Activated T-helper 1 cell treated with anti-CD3 and anti-CD28 coated beads, Interleukin-12 subunit alpha, Interleukin-12 subunit beta, Interleukin-2, Interleukin-4 antibody, amounts not matched to agents 30 ng/mL and 10 ng/mL and 1 ng/mL, durations not matched to agents 14 hours and 24 hours and 36 hours (primary cell): Measurements from ENCODE around the gene KLHDC10. TPM values are rescaled to one million over a fixed set of nuclear protein-coding genes. Genes with fewer than 3 reads are reported as not detected.

ENCODE experiments used
- DNase-seq: peaks from one replicate; pipeline ENCODE4 v3.0.0; 2021; ENCODE audit warnings: low spot score
- H3K27ac Mint-ChIP-seq: one replicate; pipeline ENCODE4 v1.8.0; 2021; ENCODE audit warnings: mild to moderate bottlenecking, mixed read lengths
- H3K27me3 Mint-ChIP-seq: one replicate; pipeline ENCODE4 v1.8.0; 2022; ENCODE audit warnings: mild to moderate bottlenecking, moderate library complexity, mixed read lengths; ENCODE audit not compliant: insufficient read depth
- H3K36me3 Mint-ChIP-seq: one replicate; pipeline ENCODE4 v1.8.0; 2021; ENCODE audit warnings: low read depth, mixed read lengths
- H3K4me1 Mint-ChIP-seq: one replicate; pipeline ENCODE4 v1.8.0; 2021; ENCODE audit warnings: low read depth, mixed read lengths
- H3K4me3 Mint-ChIP-seq: one replicate; pipeline ENCODE4 v1.8.0; 2021; ENCODE audit warnings: mild to moderate bottlenecking, moderate library complexity, mixed read lengths
- H3K9me3 Mint-ChIP-seq: one replicate; pipeline ENCODE4 v1.8.0; 2021; ENCODE audit warnings: mixed read lengths
- intact Hi-C: fragments of 100-400 bp; cut with micrococcal nuclease; formaldehyde crosslinking; loops from one replicate; pipeline ENCODE4 v1.15.1; 2024
- total RNA-seq: library from RNA; stranded (reverse); gene quantifications from 2 replicates; pipeline ENCODE4 v1.2.3, GENCODE V29; 2022

Gene KLHDC10
- total RNA-seq, 1 donor from 2014 or later = 15.6 TPM

- Mint-ChIP-seq H3K27me3 (no peaks in the 10 kb centered on the region), H3K9me3 (no peaks in the 10 kb centered on the region), H3K27ac (no peak overlapping the region), H3K4me3 (no peak overlapping the region), H3K4me1 (peaks cover 18% of the 10 kb centered on the region), H3K36me3 (peaks cover 50% of the 10 kb centered on the region)
- DNase-seq = no peak
- intact Hi-C loops = no loop called here
Observed at GRCh38 chr7:130133029-130133782, 62.9 kb downstream of the KLHDC10 start.

DNA sequence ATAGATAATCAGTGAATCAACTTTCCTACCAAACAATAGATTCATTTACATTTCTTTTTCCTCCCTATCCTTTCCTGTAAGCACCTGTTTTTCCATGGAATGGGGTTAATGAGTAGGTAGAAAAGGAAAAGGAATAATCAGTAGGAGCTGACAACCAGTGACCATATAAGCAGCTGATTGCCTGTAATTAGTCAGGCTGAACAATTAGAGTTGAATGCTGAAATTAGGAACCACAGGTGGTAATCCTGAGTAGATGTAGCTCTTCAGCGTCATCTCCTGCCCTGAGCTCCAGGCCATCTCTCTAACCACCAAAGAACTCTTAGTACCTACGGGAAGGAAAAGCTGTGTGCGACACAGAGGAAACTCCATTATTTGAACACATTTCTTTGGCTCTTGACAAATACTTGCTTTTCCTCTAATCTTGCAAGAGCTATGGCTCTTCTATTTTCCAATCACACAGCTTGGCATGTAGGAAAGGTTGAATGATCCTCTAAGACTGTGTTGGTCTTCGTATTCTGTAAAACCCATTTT lies 63.8 kb downstream of the KLHDC10 start:
- H3K9me3 Mint-ChIP-seq = no peaks in the 10 kb centered on the region
- peaks cover 2% of the 10 kb centered on the region for H3K27me3 Mint-ChIP-seq
- no peak overlapping the region for H3K27ac Mint-ChIP-seq
- no peak for DNase-seq
- peaks cover 18% of the 10 kb centered on the region for H3K4me1 Mint-ChIP-seq
- peaks cover 46% of the 10 kb centered on the region for H3K36me3 Mint-ChIP-seq
- no peak overlapping the region for H3K4me3 Mint-ChIP-seq
- intact Hi-C loops = no loop called here

DNA sequence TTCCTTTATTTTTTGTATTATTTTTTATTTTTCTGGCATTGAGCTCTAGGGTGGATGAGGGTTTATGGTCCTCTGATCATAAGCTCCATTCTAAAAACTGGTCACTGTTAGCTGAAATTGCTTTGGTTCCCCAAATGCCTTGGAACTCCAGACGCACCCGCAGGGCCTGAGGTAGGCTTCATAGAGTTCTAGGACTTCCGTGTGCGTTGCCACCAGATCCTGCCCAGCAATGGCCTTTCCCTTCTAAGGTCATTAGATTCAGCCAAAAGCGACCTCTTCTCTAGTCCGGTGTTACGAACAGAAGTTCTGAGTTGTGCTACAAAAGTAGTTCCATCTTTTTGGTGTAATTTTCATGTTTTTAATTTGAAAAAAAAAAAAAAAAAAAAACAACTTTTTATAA lies 64.4 kb downstream of the KLHDC10 start:
- no peaks in the 10 kb centered on the region for H3K9me3 Mint-ChIP-seq
- no peak overlapping the region for H3K27ac Mint-ChIP-seq
- peaks cover 43% of the 10 kb centered on the region for H3K36me3 Mint-ChIP-seq
- intact Hi-C loops = no loop called here
- DNase-seq = no peak
- peaks cover 18% of the 10 kb centered on the region for H3K4me1 Mint-ChIP-seq
- H3K27me3 Mint-ChIP-seq = peaks cover 3% of the 10 kb centered on the region
- H3K4me3 Mint-ChIP-seq = no peak overlapping the region

- Mint-ChIP-seq H3K4me3 (no peak overlapping the region), H3K36me3 (peaks cover 39% of the 10 kb centered on the region), H3K9me3 (no peaks in the 10 kb centered on the region), H3K4me1 (peaks cover 18% of the 10 kb centered on the region), H3K27me3 (peaks cover 3% of the 10 kb centered on the region), H3K27ac (no peak overlapping the region)
- DNase-seq = no peak
- intact Hi-C loops = no loop called here
Observed at GRCh38 chr7:130135208-130136205, 65.2 kb downstream of the KLHDC10 start.

DNA sequence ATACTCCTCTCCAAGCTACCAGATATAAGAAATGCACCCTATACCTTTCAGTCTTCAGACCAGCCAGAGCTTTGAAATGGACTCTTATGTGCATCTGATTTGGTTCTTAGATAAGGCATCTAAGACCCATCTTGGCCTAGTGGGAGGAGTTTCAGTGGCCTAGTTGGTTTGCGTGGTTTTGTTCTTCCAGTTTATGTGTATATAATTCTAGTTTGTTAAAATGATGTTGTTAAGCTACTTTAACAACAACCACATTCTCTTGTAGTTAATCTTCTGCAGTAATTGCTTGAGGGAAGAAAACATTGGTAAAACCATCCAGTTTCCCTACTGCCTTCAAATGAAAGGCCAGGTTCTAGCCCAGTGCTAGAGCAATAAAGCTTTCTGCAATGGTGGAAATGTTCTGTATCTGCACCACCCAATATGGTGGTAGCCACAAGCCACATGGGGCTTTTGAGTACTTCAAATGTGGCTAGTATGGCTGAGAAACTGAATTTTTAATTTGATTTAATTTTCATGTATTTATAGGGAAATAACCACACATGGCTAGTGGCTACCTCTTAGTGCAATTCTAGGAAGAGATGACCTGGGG lies 66.3 kb downstream of the KLHDC10 start:
- Mint-ChIP-seq H3K9me3 (no peaks in the 10 kb centered on the region), H3K36me3 (peaks cover 32% of the 10 kb centered on the region), H3K4me1 (peaks cover 18% of the 10 kb centered on the region), H3K27ac (no peak overlapping the region), H3K27me3 (peaks cover 5% of the 10 kb centered on the region), H3K4me3 (no peak overlapping the region)
- no peak for DNase-seq
- intact Hi-C loops = no loop called here

DNA sequence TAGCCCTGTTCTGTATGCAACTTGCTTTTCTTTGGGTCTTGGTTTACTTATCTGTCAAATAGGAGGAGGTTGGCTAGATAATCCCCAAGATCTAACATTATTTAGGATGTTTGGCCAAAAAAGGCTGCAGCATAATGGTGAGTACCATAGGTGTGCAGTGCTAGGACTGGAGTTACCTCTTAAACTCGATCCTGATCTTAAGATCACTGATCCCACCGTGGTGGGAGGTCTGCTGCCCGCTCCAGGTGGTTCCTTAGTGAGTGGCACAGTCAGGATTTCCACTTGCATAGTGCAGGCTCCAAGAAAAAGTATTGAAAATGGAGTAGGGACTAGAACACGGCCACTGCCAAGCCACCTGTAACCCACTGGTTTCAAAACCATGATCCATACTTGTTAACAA lies 66.9 kb downstream of the KLHDC10 start:
- Mint-ChIP-seq H3K4me3 (no peak overlapping the region), H3K27me3 (peaks cover 6% of the 10 kb centered on the region), H3K4me1 (peaks cover 18% of the 10 kb centered on the region), H3K36me3 (peaks cover 27% of the 10 kb centered on the region), H3K27ac (no peak overlapping the region), H3K9me3 (no peaks in the 10 kb centered on the region)
- DNase-seq = no peak
- intact Hi-C loops = no loop called here

DNA sequence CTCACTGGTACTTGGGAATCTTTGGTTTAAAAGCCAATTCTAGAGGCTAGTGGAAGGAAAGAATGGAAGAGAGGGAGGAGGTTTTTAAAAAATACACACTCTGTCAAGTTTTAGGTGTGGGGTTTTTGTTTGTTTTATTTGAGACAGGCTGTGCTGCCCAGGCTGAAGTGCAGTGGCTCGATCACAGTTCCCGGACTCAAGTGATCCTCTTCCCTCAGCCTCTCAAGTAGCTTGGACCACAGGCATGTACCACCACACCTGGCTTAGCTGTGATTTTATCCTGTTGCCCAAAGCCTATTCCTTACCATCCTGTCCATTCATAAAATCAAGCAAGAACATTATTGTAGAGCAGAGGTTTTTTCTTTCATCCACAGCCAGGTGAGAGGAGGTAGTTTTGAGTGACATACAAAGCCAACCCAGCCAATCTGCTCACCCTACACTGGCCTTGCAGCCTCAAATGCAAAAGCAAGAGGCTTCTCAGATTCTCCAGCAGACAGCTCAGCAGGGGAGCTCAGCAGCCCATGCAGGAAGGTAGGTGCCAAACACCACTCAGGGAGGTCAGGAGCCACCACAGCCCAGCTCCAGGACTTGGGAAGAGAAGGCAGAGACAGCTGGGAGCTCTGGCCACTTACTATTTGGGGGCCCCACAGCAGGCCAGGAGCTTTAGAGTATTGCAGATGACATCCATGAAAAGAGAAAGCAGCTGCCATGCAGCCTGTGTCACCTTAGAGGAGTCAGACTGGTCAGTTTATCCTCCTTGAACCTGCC lies 69.0 kb downstream of the KLHDC10 start:
- Mint-ChIP-seq H3K27me3 (peaks cover 20% of the 10 kb centered on the region), H3K4me3 (no peak overlapping the region), H3K4me1 (peaks cover 18% of the 10 kb centered on the region), H3K36me3 (peaks cover 21% of the 10 kb centered on the region), H3K9me3 (no peaks in the 10 kb centered on the region), H3K27ac (no peak overlapping the region)
- no peak for DNase-seq
- intact Hi-C loops = no loop called here

DNA sequence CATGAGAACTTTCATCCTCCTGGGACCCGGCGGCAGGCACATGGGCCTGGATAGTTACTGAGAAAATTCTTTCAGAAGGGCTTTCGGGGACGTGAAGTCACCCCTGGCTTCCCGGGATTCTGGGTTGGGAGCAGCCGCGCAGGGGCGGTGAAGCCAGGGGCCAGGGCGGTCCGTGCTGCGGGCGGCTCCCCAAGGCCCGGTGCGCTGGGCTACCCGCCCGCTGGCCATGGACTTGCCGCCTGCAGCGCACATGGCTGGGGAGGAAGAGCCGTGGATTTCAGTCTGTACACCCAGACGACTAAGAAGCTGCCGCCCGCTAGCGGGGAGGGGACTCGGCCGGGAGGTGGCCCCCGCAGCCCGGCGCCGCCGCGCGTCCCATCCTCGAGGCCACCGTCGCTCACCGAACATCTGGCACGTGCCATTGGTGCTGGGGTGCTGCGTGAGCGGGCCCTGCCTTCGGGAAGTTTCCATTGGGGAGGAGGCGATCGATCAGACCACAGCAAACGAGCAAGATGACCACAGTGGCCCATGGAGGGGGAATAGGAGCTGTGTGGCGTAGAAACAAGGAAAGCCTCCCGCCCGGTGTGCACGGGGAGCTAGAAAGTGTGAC lies 70.3 kb downstream of the KLHDC10 start:
- Mint-ChIP-seq H3K27ac (no peak overlapping the region), H3K36me3 (peaks cover 18% of the 10 kb centered on the region), H3K27me3 (peaks cover 24% of the 10 kb centered on the region), H3K4me1 (peaks cover 15% of the 10 kb centered on the region), H3K9me3 (no peaks in the 10 kb centered on the region), H3K4me3 (peak overlapping the region; percentile 62)
- intact Hi-C loops = no loop called here
- no peak for DNase-seq

DNA sequence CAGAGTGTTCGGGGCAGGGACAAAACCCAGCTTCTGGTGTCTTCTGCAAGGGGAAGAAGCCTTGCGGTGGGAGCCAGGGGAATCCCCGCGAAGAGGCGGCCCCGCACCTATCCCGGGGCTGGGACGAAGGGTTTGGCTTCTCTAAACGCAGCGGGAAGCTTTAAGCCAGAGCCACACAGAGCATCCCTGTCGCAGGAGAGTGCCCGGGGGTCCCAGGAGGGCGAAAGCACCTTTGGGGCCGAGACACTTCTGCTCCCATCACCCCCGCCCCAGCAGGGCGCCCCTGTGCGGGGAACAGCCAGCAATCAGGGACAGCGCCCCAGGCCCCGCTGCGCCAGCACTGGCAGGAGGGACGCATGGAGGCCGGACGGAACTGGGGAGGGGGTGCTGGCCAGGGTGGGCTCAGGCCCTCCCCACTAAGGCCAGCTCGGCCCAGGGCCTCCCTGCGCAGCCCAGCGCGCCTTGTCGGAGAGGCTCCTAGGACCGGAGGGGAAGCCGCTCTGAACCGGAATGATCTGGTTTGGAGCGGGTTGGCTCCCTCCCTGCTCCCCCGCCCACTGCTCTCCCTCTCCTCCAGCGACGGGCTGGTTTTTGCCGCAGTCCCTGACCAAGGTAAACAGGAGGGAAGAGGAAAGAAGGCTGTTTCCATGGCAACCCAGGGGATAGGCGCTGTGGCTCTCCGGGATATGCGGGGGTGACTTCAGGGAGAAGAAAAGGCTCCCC lies 71.0 kb downstream of the KLHDC10 start:
- peak overlapping the region; percentile 36 for H3K27ac Mint-ChIP-seq
- intact Hi-C loops = no loop called here
- peaks cover 13% of the 10 kb centered on the region for H3K36me3 Mint-ChIP-seq
- H3K4me3 Mint-ChIP-seq = peak overlapping the region; percentile 62
- H3K4me1 Mint-ChIP-seq = peaks cover 8% of the 10 kb centered on the region
- H3K9me3 Mint-ChIP-seq = no peaks in the 10 kb centered on the region
- peaks cover 24% of the 10 kb centered on the region for H3K27me3 Mint-ChIP-seq
- DNase-seq = no peak

DNA sequence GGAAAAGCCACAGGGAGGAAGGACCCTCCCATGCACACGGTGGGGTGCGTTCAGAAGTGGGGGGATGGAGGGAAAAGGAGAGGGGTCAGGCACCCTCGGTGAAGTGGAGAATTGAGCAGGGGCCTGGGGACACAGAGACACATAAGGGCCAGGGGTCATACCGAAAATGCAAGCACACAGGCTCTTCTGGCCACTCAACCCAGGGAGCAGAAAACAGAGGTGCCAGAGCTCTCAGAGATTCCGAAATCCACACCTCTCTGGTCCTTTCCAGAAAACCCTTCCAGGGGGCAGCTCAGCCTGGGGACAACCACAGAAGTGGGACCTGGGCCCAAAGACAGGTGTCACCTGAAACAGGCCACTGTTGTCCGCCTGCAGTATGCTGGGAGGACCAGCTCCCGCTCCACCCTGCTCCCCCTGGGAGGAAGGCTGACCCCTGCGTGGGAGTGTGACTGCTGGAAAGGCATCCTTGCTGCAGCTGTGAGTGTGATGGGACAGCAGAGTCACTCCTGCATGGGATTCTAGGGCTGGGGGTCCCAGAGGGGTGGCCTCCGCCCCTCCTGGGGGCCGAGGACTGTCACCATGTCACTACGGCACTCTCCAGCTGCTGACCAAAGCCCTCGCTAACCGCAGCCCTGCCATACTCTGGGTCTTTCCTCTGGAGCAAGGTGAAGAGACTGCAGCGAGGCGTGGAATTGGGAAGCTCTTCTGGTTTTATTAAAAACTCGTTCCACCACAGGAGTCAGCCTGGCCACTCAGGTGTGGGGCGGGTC lies 71.7 kb downstream of the KLHDC10 start:
- H3K36me3 Mint-ChIP-seq = peaks cover 9% of the 10 kb centered on the region
- H3K27ac Mint-ChIP-seq = peak overlapping the region; percentile 36
- intact Hi-C loops = no loop called here
- H3K4me3 Mint-ChIP-seq = no peak overlapping the region
- peaks cover 24% of the 10 kb centered on the region for H3K27me3 Mint-ChIP-seq
- H3K4me1 Mint-ChIP-seq = peaks cover under 1% of the 10 kb centered on the region
- H3K9me3 Mint-ChIP-seq = no peaks in the 10 kb centered on the region
- no peak for DNase-seq
